ENCODE data around the gene E2F6.

The E2F6 gene, protein sequence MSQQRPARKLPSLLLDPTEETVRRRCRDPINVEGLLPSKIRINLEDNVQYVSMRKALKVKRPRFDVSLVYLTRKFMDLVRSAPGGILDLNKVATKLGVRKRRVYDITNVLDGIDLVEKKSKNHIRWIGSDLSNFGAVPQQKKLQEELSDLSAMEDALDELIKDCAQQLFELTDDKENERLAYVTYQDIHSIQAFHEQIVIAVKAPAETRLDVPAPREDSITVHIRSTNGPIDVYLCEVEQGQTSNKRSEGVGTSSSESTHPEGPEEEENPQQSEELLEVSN

DNA sequence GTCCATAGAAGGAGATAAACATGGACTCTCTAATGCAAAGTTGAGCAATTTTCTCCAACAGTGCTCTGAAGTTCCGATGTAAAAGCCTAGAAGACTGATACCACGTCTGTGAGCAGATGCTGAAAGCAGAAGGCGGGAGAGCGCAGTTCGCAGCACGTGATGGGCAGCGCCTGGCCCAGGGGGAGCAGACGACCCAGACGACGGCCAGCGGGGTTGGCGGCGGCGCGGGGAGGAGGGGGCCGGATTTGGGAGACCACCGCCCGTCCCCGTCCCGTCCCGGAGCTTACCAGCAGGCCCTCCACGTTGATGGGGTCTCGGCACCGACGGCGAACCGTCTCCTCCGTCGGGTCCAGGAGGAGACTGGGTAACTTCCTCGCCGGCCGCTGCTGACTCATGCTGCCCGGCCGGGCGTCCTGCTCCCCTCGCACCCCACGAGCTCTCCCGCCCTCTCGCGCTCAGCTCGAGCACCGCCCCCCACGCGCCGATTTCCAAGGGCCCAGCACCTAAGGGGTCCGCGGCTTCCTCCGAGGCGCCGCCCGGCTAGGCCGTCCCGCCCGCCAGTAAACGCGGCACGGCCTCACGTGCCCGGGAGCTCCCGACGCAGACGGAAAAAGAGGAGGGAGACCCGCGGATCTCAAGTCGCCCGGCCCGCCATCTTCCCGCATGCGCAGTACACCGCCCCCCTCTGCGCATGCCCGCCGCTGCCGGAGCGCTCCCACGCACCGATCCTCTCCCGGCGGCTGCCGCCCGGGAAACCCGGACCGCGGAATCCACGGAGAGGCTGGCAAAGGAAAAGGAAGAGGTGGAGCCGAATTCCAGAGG is at the start of gene E2F6:
Gene E2F6 (minus strand): TSS at position 677 of the 822 bp plus-strand sequence. CDS start 282 bp downstream, at position 395.
- intact Hi-C loops (cut with DNase I): no loop called here
- DNase-seq: peak; percentile 80 to 97 (median 93)

GRCh38 chr2:11515490-11515981 is 49.6 kb upstream of the E2F6 start:
- DNase-seq: no peak
- intact Hi-C loops (cut with DNase I): no loop called here

- intact Hi-C loops (cut with DNase I): no loop called here
- DNase-seq: no peak
Measured at GRCh38 chr2:11514904-11515303, 48.9 kb upstream of the E2F6 start.

- intact Hi-C loops (cut with DNase I): no loop called here
- no peak for DNase-seq
Measured at GRCh38 chr2:11514081-11514730, 48.2 kb upstream of the E2F6 start.

DNA sequence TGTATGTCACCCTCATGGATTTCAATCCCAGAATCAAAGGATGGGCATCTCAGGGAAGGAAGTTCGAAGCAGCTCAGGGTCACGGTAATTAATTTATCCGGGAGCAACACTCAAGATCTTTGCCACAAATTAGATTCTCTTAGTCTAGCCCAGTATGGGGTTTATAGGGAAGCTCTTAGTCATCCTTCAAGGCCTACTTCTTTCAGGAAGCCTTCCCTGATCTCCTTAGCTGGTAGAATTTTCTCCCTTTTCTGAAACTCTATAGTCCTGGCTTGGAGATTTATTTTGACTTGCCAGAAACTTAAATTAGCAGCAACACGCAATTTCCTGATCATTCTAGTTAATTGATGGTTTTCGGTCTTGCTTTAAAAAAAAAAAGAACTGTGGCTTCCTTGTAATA is 47.4 kb upstream of the E2F6 start:
- DNase-seq: no peak
- intact Hi-C loops (cut with DNase I): no loop called here

DNA sequence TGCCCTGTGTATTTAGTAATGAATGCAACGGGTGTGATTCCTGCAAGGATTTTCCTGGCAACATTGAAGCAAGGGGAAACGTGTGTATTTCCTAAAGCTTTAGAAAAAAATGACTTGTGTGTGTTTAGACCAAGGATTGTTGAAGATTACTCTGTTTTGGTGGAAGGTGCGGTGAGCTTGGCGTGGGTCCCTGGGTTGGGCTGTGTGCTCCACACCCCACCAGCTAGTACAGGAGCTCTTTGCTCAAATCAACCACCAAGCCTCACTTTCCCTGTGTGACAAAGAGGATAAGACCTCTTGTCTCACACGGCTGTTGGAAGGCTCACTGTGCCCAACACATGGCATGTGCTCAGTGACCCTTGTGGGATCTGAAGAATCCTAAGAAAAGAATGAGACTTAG is 46.5 kb upstream of the E2F6 start:
- intact Hi-C loops (cut with DNase I): no loop called here
- no peak for DNase-seq

DNA sequence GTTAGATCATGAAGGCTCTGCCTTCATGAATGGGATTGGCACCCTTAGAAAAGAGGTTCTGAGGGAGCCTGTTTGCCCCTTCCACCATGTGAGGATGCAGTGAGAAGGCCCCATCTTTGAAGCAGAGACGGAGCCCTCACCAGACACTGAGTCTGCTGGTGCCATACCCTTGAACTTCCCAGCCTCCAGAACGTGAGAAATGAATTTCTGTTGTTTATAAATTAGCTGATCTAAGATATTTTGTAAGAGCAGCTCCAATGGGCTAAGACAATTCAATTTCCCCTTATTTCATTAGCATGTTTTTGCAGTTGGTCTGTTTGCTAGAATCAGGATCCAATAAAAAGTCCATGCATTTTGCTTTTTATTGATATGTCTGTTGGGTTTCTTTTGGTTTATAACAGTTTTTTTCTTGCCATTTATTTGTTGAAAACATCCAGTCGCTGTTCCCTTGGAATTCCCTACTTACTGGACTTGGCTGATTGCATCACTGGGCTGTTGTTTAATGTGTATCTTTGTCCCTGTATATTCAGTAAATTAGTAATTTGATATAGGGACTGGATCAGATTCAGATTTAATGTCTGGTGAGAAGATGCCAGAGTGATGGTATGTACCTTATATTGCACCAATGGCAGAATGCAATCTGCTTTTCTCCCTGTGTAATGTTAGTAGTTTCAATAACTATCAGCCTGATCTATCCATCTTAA is 43.8 kb upstream of the E2F6 start:
- no peak for DNase-seq

GRCh38 chr2:11508279-11508678 is 42.3 kb upstream of the E2F6 start:
- DNase-seq: peak in 28 of 42 donors; percentile 17 to 73 (median 30)

More for the DNA sequence above, 43.8 kb upstream of the E2F6 start:
- intact Hi-C loops (cut with DNase I): no loop called here

GRCh38 chr2:11507517-11507916 is 41.6 kb upstream of the E2F6 start:
- no peak for DNase-seq
- intact Hi-C loops (cut with DNase I): no loop called here

More at GRCh38 chr2:11508279-11508678, 42.3 kb upstream of the E2F6 start:
- intact Hi-C loops (cut with DNase I): no loop called here

- intact Hi-C loops (cut with DNase I): no loop called here
- DNase-seq: peak in 6 of 42 donors; percentile 20 to 60 (median 28)
Measured at GRCh38 chr2:11506611-11506969, 40.6 kb upstream of the E2F6 start.

GRCh38 chr2:11505652-11506610 is 40.0 kb upstream of the E2F6 start:
- DNase-seq: no peak
- intact Hi-C loops (cut with DNase I): no loop called here

- intact Hi-C loops (cut with DNase I): no loop called here
- DNase-seq: no peak
Measured at GRCh38 chr2:11503354-11503927, 37.5 kb upstream of the E2F6 start.

- intact Hi-C loops (cut with DNase I): no loop called here
- no peak for DNase-seq
Measured at GRCh38 chr2:11502740-11503292, 36.9 kb upstream of the E2F6 start.

DNA sequence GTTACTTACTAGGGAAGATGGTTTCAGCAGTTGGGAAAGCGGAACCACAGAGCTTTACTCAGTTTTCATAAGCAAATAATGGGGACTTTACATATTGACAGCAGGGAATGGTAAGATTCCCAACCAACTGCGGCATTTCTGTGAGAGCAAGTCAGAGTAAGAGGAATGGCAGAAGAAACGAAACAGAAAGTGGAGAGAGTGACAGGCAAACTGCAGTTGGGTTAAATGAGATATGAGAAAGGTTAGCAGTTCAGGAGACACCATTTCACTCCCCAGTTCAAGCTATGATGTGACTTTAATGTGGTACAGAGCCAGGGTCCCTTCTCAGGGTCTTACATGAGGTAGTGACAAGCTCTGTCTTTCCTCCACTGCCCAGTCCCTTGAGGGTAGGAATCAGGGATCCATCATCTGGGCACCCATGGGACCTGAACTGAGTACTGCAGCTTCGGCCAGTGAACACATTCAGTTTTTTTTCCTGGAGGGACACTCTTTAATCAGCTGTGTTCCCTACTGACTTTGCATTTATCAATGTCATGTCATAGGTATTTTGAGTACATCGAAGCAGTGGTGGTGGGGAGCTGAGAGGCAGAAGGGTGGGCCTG is 34.8 kb upstream of the E2F6 start:
- intact Hi-C loops (cut with DNase I): no loop called here
- peak in 1 of 42 donors; percentile 31 for DNase-seq

DNA sequence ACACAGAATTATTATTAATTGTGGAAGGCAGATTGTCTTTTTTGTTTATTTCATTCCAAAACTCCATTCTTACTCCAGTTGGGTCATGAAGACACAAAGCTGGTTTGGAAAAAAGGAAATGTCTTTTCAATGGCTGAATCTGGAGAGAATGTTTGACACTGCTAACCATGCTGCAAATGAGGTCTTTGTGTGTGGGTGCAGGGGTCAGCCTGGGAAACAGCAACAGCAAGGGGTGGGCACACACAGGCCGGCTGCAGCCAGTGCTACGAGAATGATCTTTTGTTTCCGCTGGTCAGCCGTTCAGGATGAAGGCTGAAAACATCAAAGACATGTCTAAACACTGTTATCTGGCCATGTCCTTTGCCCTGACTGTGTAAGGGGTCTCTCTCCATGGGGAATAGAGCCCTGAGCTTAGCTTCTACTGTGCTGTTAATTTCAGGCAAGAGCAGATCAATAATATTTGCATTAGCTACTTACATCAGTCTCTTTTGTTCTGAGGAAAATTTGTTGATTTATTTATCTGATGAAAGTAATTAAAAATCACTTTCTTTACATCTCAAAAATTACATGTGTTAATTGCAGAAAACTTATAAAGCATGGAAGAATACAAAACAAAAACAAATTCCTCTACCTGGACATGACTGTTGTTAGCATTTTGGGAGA is 33.3 kb upstream of the E2F6 start:
- intact Hi-C loops (cut with DNase I): no loop called here

DNA sequence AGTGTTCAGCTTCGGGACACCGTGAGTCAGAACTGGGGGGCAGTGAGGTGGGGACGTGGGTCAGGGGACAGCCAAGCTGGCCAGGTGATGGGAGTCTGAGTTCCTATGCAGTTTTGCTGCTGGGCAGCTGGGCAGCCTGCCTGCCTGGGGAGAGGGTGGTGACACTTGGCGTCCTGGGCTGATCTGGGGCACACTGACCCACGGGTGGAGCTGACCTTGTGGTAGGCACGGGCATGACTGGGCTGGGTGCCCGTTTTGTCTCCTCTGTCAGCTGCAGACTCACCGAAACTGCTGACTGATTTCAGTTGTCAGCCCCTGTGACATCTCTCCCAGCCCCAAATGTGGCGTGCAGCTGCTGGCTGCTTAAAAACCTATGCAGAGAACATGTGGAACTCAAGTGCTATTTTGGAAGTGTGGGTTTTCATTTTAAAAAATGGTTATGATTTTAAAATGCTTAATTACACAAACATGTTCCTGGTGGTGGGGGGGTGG is 32.6 kb upstream of the E2F6 start:
- DNase-seq: peak; percentile 43 to 92 (median 74)
- intact Hi-C loops (cut with DNase I): no loop called here

More for the DNA sequence above, 33.3 kb upstream of the E2F6 start:
- peak in 40 of 42 donors; percentile 13 to 81 (median 58) for DNase-seq

Data from head of caudate nucleus (tissue), 42 donors.